IPS DF 6.9 (cell line): ENCODE measurements around the gene SCGB1A1.

Experiments
- DNase-seq: peaks from one replicate; pipeline ENCODE4 v3.0.0-alpha.2; 2013; ENCODE audit warnings: low read depth, low spot score
- H3K27ac ChIP-seq: one replicate; pipeline ENCODE4 v1.5.1; 2013; ENCODE audit warnings: low read length, control low read depth
- H3K27me3 ChIP-seq: 2 replicates; pipeline ENCODE4 v1.6.1; 2013; ENCODE audit warnings: mild to moderate bottlenecking, low read length; ENCODE audit not compliant: control insufficient read depth, insufficient read depth
- H3K36me3 ChIP-seq: 2 replicates; pipeline ENCODE4 v1.6.1; 2013; ENCODE audit warnings: low read length; ENCODE audit not compliant: control insufficient read depth, insufficient read depth
- H3K4me1 ChIP-seq: 2 replicates; pipeline ENCODE4 v1.6.1; 2013; ENCODE audit warnings: low read length; ENCODE audit not compliant: control insufficient read depth, insufficient read depth
- H3K4me3 ChIP-seq: 2 replicates; pipeline ENCODE4 v1.5.1; 2013; ENCODE audit warnings: mild to moderate bottlenecking, low read length
- H3K9me3 ChIP-seq: 2 replicates; pipeline ENCODE4 v1.6.1; 2013; ENCODE audit warnings: low read length, inconsistent platforms; ENCODE audit not compliant: control insufficient read depth, insufficient read depth
- WGBS: extraction: QIAGEN DNeasy Blood & Tissue Kit; methylation state at CpG from one replicate; pipeline ENCODE4 v1.1.7; 2013; ENCODE audit warnings: mixed read lengths, missing lambda C conversion rate; ENCODE audit not compliant: insufficient read length, insufficient coverage; 5-methylcytosine and 5-hydroxymethylcytosine counted together

SCGB1A1 gene

DNA sequence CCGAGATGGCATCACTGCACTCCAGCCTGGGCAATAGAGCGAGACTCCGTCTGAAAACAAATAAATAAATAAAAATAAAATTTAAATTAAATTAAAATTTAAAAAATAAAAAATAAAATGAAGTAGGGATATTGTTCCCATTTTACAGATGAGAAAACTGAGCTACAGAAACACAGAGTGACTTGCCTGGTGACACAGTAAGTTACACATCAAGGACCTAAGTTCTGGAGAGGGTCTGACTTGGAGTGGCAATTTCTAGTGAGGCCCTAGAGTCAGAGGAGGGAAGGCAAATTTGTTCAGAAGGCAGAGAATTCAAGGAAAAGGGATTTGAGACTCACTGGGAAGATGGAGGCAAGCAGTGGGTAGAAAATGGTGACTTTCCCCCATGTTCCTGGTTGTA lies 2.0 kb downstream of the SCGB1A1 start:
- no peak for DNase-seq
- Histone ChIP-seq H3K36me3 (no peaks in the 10 kb centered on the region), H3K9me3 (no peaks in the 10 kb centered on the region), H3K27me3 (no peaks in the 10 kb centered on the region), H3K4me1 (no peaks in the 10 kb centered on the region), H3K4me3 (no peak overlapping the region), H3K27ac (no peak overlapping the region)
- no CpG with 5 or more reads among the region's 3 CpGs for WGBS

DNA sequence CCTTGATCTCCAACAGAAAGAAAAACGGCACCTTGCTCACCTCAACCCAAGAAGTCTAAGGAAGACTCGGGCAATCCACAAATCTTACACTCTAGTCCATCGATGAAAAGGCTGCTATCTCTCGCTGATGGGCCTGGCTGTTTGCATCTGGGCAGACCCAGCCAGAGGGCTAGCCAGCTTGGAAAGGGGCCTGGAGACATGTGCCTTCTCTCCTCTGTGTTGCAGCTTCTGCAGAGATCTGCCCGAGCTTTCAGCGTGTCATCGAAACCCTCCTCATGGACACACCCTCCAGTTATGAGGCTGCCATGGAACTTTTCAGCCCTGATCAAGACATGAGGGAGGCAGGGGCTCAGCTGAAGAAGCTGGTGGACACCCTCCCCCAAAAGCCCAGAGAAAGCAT lies 3.2 kb downstream of the SCGB1A1 start:
- no peak overlapping the region for H3K4me3 ChIP-seq
- H3K9me3 ChIP-seq = no peaks in the 10 kb centered on the region
- no peak overlapping the region for H3K27ac ChIP-seq
- H3K36me3 ChIP-seq = no peaks in the 10 kb centered on the region
- peaks cover 1% of the 10 kb centered on the region; the same call in 1 of the 2 replicates for H3K4me1 ChIP-seq
- no peaks in the 10 kb centered on the region for H3K27me3 ChIP-seq
- DNase-seq = no peak
- WGBS = no CpG with 5 or more reads among the region's 7 CpGs

DNA sequence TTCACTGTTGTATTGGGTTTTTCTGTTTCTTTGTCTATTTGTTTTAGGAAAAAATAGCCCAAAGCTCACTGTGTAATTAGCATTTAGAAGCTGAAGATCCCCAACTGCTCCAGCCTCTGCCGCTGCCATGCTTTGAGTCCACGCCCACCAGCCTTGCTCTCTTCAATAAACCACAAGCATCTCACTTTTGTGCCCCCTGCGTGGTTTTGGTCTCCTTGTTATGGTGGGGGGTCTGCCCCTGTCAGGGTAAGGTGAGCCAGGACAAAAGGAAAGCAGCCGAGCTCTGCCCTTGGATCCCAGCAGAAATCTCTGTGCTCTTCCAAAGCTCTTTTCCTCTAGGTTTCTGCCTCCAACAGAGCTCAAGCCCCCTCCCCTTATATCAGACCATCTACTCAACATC lies 4.2 kb downstream of the SCGB1A1 start:
- H3K27me3 ChIP-seq = no peaks in the 10 kb centered on the region
- no peaks in the 10 kb centered on the region for H3K36me3 ChIP-seq
- DNase-seq = no peak
- no peak overlapping the region for H3K27ac ChIP-seq
- no peak overlapping the region for H3K4me3 ChIP-seq
- no CpG with 5 or more reads among the region's 4 CpGs for WGBS
- H3K9me3 ChIP-seq = no peaks in the 10 kb centered on the region
- peaks cover 1% of the 10 kb centered on the region; the same call in 1 of the 2 replicates for H3K4me1 ChIP-seq

DNA sequence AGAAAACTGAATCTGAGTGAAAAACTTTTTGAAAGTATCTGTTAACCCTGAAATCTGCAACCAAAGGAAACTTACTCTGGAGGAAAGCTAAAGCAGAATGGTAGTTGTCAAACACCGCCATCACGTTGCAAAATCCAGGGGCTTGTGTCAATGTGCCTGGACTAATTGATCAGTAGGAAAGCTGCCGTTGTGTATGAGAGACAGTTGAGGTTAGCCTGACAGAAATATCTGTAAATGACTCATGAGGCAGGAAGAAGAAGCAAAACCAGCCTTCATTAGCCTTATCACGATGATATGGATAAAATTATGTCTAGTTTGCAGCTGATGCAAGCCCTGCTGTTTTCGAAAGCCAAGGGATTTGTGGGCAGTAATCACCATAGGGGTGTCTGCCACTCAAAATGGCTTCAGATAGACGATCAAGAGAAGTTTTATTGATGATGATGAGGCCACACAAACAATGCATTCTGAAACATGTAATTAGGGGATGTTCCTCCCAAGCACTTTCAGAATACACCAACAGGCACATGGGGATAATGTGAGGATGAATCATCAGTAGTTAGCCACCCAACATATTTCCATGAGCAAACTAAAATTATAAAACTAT lies 8.9 kb downstream of the SCGB1A1 start:
- Histone ChIP-seq H3K9me3 (no peaks in the 10 kb centered on the region), H3K4me3 (no peak overlapping the region), H3K27me3 (0 out of 2 replicates have a peak, but pooled peaks cover 1% of the 10 kb centered on the region), H3K36me3 (no peaks in the 10 kb centered on the region), H3K27ac (no peak overlapping the region), H3K4me1 (peaks cover 1% of the 10 kb centered on the region; the same call in 1 of the 2 replicates)
- DNase-seq = no peak
- no CpG with 5 or more reads among the region's 6 CpGs for WGBS

DNA sequence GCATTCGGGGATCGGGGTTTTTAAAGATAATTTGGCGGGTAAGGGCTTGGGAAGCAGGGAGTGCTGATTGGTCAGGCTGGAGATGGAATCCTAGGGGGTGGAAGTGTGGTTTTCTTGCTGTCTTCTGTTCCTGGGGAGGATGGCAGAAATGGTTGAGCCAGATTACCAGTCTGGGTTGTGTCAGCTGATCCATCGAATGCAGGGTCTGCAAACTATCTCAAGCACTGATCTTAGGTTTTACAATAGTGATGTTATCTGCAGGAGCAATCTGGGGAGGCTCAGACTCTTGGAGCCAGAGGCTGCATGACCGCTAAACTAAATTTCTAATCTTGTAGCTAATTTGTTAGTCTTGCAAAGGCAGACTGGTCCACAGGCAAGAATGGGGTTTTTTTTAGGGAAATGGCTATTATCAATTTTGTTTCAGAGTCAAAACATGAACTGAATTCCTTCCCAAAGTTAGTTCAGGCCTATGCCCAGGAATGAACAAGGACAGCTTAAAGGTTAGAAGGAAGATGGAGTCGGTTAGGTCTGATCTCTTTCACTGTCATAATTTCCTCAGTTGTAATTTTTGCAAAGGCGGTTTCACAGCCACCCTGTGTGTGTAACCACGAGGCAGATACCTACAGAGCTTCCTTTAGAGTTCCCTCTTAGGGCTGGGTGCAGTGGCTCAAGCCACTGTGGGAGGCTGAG lies 10.2 kb downstream of the SCGB1A1 start:
- no CpG with 5 or more reads among the region's 8 CpGs for WGBS
- Histone ChIP-seq H3K4me1 (peaks cover 1% of the 10 kb centered on the region; the same call in 1 of the 2 replicates), H3K9me3 (no peaks in the 10 kb centered on the region), H3K4me3 (no peak overlapping the region), H3K27me3 (0 out of 2 replicates have a peak, but pooled peaks cover 1% of the 10 kb centered on the region), H3K36me3 (no peaks in the 10 kb centered on the region), H3K27ac (no peak overlapping the region)
- no peak for DNase-seq

DNA sequence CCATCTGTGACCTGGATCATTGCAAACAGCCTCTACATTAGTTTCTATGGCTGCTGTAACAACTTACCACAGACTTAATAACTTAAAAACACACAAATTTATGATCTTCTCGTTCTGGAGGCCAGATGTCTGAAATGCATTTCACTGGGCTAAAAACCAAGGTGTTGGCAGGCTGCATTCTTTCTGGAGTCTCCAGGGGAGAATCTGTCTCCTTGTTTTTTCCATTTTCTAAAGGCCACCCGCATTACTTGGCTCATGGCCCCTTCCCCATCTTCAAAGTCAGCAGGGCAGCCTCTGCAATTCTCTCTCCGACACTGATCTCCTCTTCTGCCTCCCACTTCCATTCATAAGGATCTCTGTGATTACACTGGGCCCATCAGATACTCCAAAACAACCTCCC lies 11.6 kb downstream of the SCGB1A1 start:
- Histone ChIP-seq H3K4me3 (no peak overlapping the region), H3K4me1 (peaks cover 1% of the 10 kb centered on the region; the same call in 1 of the 2 replicates), H3K27me3 (0 out of 2 replicates have a peak, but pooled peaks cover 1% of the 10 kb centered on the region), H3K27ac (no peak overlapping the region), H3K9me3 (no peaks in the 10 kb centered on the region), H3K36me3 (no peaks in the 10 kb centered on the region)
- no peak for DNase-seq
- no CpG with 5 or more reads among the region's 3 CpGs for WGBS

DNA sequence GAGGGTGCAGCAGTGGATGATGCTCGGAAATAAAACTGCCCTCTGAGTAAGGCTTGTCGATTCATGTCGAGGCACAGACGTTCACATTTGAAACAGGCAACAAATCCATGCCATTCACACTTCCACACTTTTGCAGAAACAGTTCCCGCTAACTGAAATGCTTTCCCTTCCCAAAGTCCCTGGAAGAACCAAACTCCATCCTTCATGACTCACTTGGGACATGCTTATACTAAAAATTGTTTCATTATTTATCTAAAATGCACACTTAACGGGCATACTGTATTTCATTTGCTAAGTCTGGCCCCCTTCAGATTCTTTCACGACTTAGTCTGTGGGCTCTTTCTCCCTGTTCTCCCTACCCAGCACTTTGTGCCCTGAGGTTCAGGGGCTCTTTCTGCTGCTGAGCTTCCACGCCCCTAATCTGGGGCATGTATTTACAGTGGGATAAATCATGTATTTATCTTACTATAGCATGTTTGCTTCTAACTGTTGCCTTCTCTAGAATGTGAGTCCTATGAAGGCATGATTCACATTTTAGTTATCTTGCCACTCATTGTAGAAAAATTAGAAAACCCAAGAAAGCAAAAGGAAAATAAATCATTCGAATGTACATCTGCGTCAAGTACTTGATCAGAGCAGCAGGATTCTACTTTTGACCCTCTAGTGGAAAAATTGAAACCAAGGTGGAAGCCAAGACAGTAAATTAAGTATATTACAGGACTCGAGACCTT lies 12.5 kb downstream of the SCGB1A1 start:
- Histone ChIP-seq H3K4me3 (no peak overlapping the region), H3K9me3 (no peaks in the 10 kb centered on the region), H3K36me3 (no peaks in the 10 kb centered on the region), H3K27ac (no peak overlapping the region), H3K27me3 (0 out of 2 replicates have a peak, but pooled peaks cover 1% of the 10 kb centered on the region), H3K4me1 (peaks cover 1% of the 10 kb centered on the region; the same call in 1 of the 2 replicates)
- WGBS = no CpG with 5 or more reads among the region's 11 CpGs
- no peak for DNase-seq

DNA sequence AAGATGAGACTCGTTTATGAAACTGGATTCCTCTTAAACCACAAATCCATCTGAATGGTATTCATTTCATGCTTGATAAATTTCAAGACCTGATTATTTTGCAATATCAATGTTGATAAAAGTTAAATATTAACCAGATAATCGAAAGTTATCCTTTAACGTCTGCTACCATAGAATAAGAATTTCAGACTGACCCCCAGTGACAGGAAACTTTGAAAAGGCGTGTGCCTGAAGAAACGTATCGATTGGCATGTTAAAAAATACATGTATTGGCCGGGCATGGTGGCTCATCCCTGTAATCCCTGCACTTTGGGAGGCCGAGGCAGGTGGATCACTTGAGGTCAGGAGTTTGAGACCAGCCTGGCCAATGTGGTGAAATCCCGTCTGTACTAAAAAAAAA lies 13.9 kb downstream of the SCGB1A1 start:
- H3K27me3 ChIP-seq = 0 out of 2 replicates have a peak, but pooled peaks cover 1% of the 10 kb centered on the region
- H3K4me3 ChIP-seq = no peak overlapping the region
- H3K9me3 ChIP-seq = no peaks in the 10 kb centered on the region
- no peak for DNase-seq
- no CpG with 5 or more reads among the region's 9 CpGs for WGBS
- H3K36me3 ChIP-seq = no peaks in the 10 kb centered on the region
- H3K4me1 ChIP-seq = no peaks in the 10 kb centered on the region
- no peak overlapping the region for H3K27ac ChIP-seq

DNA sequence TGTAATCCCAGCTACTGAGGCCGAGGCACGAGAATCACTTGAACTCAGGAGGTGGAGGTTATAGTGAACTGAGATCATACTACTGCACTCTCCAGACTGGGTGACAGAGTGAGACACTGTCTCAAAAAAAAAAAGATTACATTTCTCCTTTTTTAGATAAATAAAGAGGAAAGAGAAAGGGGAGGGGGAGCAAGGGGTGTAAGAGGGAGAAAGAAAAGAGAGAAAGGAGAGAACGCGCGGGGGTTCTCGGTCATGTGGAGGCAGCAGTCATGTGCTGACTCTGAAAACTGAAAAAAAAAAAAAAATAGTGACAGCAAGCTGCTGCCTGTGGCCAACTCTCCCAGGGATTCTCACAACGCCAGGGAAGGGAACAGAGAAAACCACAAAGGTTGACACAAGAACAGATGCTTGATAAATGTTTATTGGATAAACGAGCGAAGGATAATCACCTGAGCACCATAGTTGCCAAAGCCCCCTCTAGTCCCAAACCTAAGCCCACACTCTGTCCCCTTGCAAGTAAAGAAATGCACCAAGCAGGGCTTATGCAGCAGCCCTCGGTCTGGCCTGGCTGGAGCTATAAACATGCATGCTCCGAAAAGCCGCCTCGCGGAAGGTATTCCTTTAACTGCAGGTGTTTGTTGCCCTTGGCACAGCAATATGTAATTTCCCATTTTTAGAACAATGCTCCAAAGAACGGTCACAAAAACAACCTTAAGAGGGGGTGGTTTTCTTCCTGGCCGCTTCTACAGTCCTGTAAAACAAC lies 14.5 kb downstream of the SCGB1A1 start:
- no peak overlapping the region for H3K27ac ChIP-seq
- no peak for DNase-seq
- H3K27me3 ChIP-seq = 0 out of 2 replicates have a peak, but pooled peaks cover 1% of the 10 kb centered on the region
- no peaks in the 10 kb centered on the region for H3K9me3 ChIP-seq
- no peak overlapping the region for H3K4me3 ChIP-seq
- no peaks in the 10 kb centered on the region for H3K4me1 ChIP-seq
- no CpG with 5 or more reads among the region's 16 CpGs for WGBS
- no peaks in the 10 kb centered on the region for H3K36me3 ChIP-seq

DNA sequence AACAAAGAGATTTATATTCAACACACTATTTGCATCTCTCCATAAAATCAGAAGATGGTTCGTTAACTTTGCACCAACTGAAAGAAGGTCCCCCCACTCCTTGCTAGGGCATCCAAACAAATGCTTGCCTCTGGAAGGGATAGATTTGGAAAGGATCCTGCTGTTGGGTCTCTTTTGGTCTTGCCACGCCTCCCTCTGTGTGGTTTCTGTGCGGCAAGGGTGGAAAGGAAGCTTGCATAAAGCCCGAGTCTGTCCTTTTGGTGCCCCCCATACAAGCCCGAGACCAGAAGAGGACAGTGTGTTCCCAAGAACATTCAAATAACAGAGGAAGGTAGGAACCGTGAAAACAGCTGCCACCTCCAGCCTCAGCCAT lies 15.1 kb downstream of the SCGB1A1 start:
- Histone ChIP-seq H3K36me3 (no peaks in the 10 kb centered on the region), H3K27ac (no peak overlapping the region), H3K9me3 (no peaks in the 10 kb centered on the region), H3K4me3 (no peak overlapping the region), H3K4me1 (no peaks in the 10 kb centered on the region), H3K27me3 (0 out of 2 replicates have a peak, but pooled peaks cover 1% of the 10 kb centered on the region)
- no CpG with 5 or more reads among the region's 6 CpGs for WGBS
- DNase-seq = no peak
